ENCODE data around the gene PALM. TPM values are rescaled to one million over a fixed set of nuclear protein-coding genes. Genes with fewer than 3 reads are reported as not detected.
"Not testable (repeated sequence)": the region's sequence is repeated elsewhere in the genome, so short reads cannot be mapped to it uniquely, and the experiment has no call there.

PALM gene
- total and polyA plus RNA-seq, 10 of the 15 experiments (the other 5 are each of a cell fraction or from before 2014, with no cell fraction given) = 0.09 to 0.95 (median 0.23) TPM; not detected in 2

DNA sequence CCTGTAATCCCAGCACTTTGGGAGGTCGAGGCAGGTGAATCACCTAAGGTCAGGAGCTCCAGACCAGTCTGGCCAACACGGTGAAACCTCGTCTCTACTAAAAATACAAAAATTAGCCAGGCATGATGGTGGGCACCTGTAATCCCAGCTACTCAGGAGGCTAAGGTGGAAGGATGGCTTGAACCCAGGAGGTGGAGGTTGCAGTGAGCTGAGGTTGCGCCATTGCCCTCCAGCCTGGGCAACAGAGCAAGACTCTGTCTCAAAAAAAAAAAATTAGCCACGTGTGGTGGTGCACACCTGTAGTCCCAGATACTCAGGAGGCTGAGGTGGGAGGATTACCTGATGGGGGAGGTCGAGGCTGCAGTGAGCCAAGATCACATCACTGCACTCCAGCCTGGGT lies 5.9 kb upstream of the PALM start:
- CTCF ChIA-PET = interaction anchor here (1.4 to 1.8 kb wide), 2 partner anchors 27 to 31 kb away, joined by 3 to 4 read pairs; no protein-coding TSS in a partner anchor
- H3K4me3 ChIP-seq; DNase-seq (ENCODE audit: low read depth, low spot score); FAIRE-seq; BruUV-seq (replicated peaks); H3K36me3 ChIP-seq (ENCODE audit: control insufficient read depth in 2 of 2, insufficient read depth in 2 of 2, low read length in 1 of 2); H4K20me1 ChIP-seq (ENCODE audit: control insufficient read depth, insufficient read depth); SMC1A ChIA-PET (ENCODE audit: uncharacterized antibody, unreplicated experiment); H3K4me2 ChIP-seq (ENCODE audit: control insufficient read depth, insufficient read depth); H3K79me2 ChIP-seq (ENCODE audit: control insufficient read depth, insufficient read depth, low read length); H3K4me1 ChIP-seq (ENCODE audit: control insufficient read depth, insufficient read depth, low read length); in situ Hi-C loops (cut with MboI); H3K9me3 ChIP-seq (replicated peaks; ENCODE audit: control insufficient read depth, insufficient read depth, low read length); POLR2A ChIA-PET; H3K27me3 ChIP-seq (replicated peaks in 1 of 2; ENCODE audit: control insufficient read depth in 2 of 2, insufficient read depth in 2 of 2, low read length in 1 of 2); H2AFZ ChIP-seq (ENCODE audit: control insufficient read depth, low read depth, low read length); H3K9ac ChIP-seq (ENCODE audit: control insufficient read depth, insufficient read depth, low read length); ATAC-seq; H3K27ac ChIP-seq (ENCODE audit: control insufficient read depth, insufficient read depth); RAD21 ChIA-PET (ENCODE audit: unreplicated experiment): not testable (repeated sequence)
- WGBS (ENCODE audit: insufficient coverage, insufficient replicate concordance, low lambda C conversion rate, missing lambda C conversion rate) = 44% methylated on average over 5 of the region's 6 CpGs
- intact Hi-C loops (cut with micrococcal nuclease; ENCODE audit: unreplicated experiment) = loop anchor here (2.0 kb wide), 1 partner anchor 22 kb away; no protein-coding TSS in a partner anchor

DNA sequence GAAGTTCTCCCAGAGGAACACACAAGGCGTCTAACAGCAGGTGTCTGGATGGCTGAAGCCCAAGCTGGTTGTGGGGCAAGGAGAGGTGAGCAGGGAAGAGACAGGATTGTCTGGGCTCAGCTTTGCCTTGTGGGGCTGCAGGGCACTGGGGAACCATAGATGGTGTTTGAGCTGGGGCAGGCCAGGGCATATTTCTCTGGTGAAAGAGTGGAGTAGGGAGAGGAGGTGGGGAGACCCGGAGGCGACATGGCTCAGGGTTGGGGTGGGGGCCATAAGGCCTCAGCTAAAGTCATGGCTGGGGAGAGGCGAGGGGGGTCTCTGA lies 5.4 kb upstream of the PALM start:
- RAD21 ChIA-PET (ENCODE audit: unreplicated experiment) = no interaction called here
- Histone ChIP-seq H3K27ac (ENCODE audit: control insufficient read depth, insufficient read depth) (no peak overlapping the region), H3K9ac (ENCODE audit: control insufficient read depth, insufficient read depth, low read length) (no peak overlapping the region), H4K20me1 (ENCODE audit: control insufficient read depth, insufficient read depth) (no peaks in the 10 kb centered on the region), H3K4me3 (no peak overlapping the region), H2AFZ (ENCODE audit: control insufficient read depth, low read depth, low read length) (no peak overlapping the region), H3K9me3 (replicated peaks; ENCODE audit: control insufficient read depth, insufficient read depth, low read length) (no peaks in the 10 kb centered on the region; the same call in 2 of the 3 replicates), H3K4me2 (ENCODE audit: control insufficient read depth, insufficient read depth) (no peak overlapping the region), H3K36me3 (ENCODE audit: control insufficient read depth in 2 of 2, insufficient read depth in 2 of 2, low read length in 1 of 2) (no peaks in the 10 kb centered on the region), H3K27me3 (replicated peaks in 1 of 2; ENCODE audit: control insufficient read depth in 2 of 2, insufficient read depth in 2 of 2, low read length in 1 of 2) (peaks cover 0 to 2% of the 10 kb centered on the region in 2 experiments; a peak in 2 of 4 replicates), H3K79me2 (ENCODE audit: control insufficient read depth, insufficient read depth, low read length) (no peaks in the 10 kb centered on the region), H3K4me1 (ENCODE audit: control insufficient read depth, insufficient read depth, low read length) (no peaks in the 10 kb centered on the region)
- intact Hi-C loops (cut with micrococcal nuclease; ENCODE audit: unreplicated experiment) (loop anchor here (2.0 kb wide), 1 partner anchor 22 kb away; no protein-coding TSS in a partner anchor), in situ Hi-C loops (cut with MboI) (no loop called here)
- no peak for TF ChIP-seq RAD51 (IDR thresholded peaks at IDR 0.05)
- TF ChIP-seq NRF1 (conservative IDR thresholded peaks at IDR 0.05; ENCODE audit: low read depth, low read length) = no peak
- no peak for TF ChIP-seq SPI1 (IDR thresholded peaks at IDR 0.05; ENCODE audit: borderline replicate concordance, insufficient read depth, low read depth, low read length)
- TF ChIP-seq MYB (IDR thresholded peaks at IDR 0.05; ENCODE audit: borderline replicate concordance, low read depth, low read length) = no peak
- no peak for TF ChIP-seq WRNIP1 (IDR thresholded peaks at IDR 0.05; ENCODE audit: borderline replicate concordance, low read depth, low read length)
- TF ChIP-seq GATAD2B (conservative IDR thresholded peaks at IDR 0.05; ENCODE audit: low read depth) = no peak
- no peak for TF ChIP-seq KDM1A (IDR thresholded peaks at IDR 0.05; ENCODE audit: borderline replicate concordance)
- TF ChIP-seq, protein P1, sequence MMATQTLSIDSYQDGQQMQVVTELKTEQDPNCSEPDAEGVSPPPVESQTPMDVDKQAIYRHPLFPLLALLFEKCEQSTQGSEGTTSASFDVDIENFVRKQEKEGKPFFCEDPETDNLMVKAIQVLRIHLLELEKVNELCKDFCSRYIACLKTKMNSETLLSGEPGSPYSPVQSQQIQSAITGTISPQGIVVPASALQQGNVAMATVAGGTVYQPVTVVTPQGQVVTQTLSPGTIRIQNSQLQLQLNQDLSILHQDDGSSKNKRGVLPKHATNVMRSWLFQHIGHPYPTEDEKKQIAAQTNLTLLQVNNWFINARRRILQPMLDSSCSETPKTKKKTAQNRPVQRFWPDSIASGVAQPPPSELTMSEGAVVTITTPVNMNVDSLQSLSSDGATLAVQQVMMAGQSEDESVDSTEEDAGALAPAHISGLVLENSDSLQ (IDR thresholded peaks at IDR 0.05) = no peak
- TF ChIP-seq, protein P2, sequence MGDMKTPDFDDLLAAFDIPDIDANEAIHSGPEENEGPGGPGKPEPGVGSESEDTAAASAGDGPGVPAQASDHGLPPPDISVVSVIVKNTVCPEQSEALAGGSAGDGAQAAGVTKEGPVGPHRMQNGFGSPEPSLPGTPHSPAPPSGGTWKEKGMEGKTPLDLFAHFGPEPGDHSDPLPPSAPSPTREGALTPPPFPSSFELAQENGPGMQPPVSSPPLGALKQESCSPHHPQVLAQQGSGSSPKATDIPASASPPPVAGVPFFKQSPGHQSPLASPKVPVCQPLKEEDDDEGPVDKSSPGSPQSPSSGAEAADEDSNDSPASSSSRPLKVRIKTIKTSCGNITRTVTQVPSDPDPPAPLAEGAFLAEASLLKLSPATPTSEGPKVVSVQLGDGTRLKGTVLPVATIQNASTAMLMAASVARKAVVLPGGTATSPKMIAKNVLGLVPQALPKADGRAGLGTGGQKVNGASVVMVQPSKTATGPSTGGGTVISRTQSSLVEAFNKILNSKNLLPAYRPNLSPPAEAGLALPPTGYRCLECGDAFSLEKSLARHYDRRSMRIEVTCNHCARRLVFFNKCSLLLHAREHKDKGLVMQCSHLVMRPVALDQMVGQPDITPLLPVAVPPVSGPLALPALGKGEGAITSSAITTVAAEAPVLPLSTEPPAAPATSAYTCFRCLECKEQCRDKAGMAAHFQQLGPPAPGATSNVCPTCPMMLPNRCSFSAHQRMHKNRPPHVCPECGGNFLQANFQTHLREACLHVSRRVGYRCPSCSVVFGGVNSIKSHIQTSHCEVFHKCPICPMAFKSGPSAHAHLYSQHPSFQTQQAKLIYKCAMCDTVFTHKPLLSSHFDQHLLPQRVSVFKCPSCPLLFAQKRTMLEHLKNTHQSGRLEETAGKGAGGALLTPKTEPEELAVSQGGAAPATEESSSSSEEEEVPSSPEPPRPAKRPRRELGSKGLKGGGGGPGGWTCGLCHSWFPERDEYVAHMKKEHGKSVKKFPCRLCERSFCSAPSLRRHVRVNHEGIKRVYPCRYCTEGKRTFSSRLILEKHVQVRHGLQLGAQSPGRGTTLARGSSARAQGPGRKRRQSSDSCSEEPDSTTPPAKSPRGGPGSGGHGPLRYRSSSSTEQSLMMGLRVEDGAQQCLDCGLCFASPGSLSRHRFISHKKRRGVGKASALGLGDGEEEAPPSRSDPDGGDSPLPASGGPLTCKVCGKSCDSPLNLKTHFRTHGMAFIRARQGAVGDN (IDR thresholded peaks at IDR 0.05) = no peak
- TF ChIP-seq TCF12 (IDR thresholded peaks at IDR 0.05; ENCODE audit: low read depth, low read length) = no peak
- FAIRE-seq = no peak
- WGBS (ENCODE audit: insufficient coverage, insufficient replicate concordance, low lambda C conversion rate, missing lambda C conversion rate) = 3% methylated on average over 4 of the region's 4 CpGs
- POLR2A ChIA-PET = no interaction called here
- no peak; the same call in 2 of the 3 replicates for ATAC-seq
- SMC1A ChIA-PET (ENCODE audit: uncharacterized antibody, unreplicated experiment) = no interaction called here
- CTCF ChIA-PET = interaction anchor here (1.4 to 1.8 kb wide), 2 partner anchors 26 to 31 kb away, joined by 3 to 4 read pairs; no protein-coding TSS in a partner anchor
- no TSS peak for BruUV-seq (replicated peaks)
- no peak for DNase-seq (ENCODE audit: low read depth, low spot score)
